22Rv1 (cell line): Measurements from ENCODE around the gene FRMD8.

ENCODE experiments used
- ZFX ChIP-seq: fragments of 450-650 bp; IDR thresholded peaks from 2 replicates; pipeline ENCODE4 v1.6.1; 2017; ENCODE audit warnings: antibody characterized with exemption, borderline replicate concordance
- TF ChIP-seq, protein P1 (sequence below): fragments of 450-650 bp; IDR thresholded peaks from 2 replicates; pipeline ENCODE4 v1.5.1; 2017; ENCODE audit warnings: mild to moderate bottlenecking

DNA sequence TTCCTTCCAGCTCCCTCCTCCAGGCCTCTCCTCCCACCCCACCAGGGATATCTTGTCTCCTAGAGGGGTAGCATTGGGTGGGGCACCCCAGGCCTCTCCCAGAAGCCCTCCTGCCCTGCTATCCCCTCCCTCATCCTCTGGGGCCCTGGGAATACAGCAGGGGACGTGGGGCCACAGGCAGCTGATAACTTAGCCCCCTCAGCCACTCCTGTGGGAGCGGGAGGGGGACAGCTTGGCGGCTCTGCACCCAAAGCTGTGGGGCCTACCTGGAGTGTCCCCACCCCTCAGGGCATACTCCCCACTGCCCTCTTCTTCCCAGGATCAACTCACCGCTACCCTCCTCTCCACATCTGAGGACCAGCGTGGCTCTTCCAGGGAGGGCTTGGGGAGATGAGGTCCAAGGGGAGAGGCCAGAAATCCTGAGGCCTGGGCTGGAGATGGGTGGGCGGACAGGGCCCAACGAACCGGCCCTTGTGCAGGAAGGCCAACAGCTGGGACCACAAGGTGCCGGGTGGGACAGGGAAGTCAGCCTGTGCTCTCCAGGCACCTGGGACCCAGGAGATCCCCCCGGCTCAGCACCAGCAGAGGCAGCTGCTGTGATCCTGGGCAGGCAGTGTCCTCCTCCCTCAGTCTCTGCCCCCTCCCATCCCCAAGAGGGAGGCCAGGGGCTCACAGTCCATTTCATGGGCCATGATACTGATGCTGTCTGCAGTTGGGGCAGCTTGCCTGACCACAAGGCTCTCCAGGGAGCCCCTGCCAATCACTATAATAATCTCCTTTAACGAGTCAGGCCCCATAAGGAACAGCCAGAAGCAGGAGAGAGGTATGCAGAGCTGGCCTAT is 59.4 kb downstream of the FRMD8 start:
- TF ChIP-seq, protein P1, sequence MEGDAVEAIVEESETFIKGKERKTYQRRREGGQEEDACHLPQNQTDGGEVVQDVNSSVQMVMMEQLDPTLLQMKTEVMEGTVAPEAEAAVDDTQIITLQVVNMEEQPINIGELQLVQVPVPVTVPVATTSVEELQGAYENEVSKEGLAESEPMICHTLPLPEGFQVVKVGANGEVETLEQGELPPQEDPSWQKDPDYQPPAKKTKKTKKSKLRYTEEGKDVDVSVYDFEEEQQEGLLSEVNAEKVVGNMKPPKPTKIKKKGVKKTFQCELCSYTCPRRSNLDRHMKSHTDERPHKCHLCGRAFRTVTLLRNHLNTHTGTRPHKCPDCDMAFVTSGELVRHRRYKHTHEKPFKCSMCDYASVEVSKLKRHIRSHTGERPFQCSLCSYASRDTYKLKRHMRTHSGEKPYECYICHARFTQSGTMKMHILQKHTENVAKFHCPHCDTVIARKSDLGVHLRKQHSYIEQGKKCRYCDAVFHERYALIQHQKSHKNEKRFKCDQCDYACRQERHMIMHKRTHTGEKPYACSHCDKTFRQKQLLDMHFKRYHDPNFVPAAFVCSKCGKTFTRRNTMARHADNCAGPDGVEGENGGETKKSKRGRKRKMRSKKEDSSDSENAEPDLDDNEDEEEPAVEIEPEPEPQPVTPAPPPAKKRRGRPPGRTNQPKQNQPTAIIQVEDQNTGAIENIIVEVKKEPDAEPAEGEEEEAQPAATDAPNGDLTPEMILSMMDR: no peak
- no peak for TF ChIP-seq ZFX
